SK-N-SH (cell line): ENCODE data around the gene GALNTL6. TPM values are rescaled to one million over a fixed set of nuclear protein-coding genes. Genes with fewer than 3 reads are reported as not detected.

Experiments
- CTCF ChIA-PET: fragments of 300-600, 350-600 bp; formaldehyde crosslinking; extraction: SDS; loops from one replicate; lab custom pipeline; 2021; lab: Yijun Ruan, JAX
- POLR2A ChIA-PET: fragments of 350-600 bp; sonication (Branson Sonifier 250); formaldehyde crosslinking; extraction: SDS; loops from one replicate; lab custom pipeline; 2020; ENCODE audit warnings: antibody characterized with exemption, inconsistent platforms; lab: Yijun Ruan, JAX
- DNase-seq: peaks from one replicate; pipeline ENCODE4 v3.0.0; 2012
- H2AFZ ChIP-seq: fragments of 200-600 bp; sonication (generic); 2 replicates; pipeline ENCODE4 v1.8.1; 2016; ENCODE audit warnings: antibody characterized with exemption, mild to moderate bottlenecking, low read depth
- H3F3A ChIP-seq: fragments of 200-600 bp; sonication (generic); replicated peaks from 2 replicates; pipeline ENCODE3; 2016; ENCODE audit warnings: antibody characterized with exemption, mild to moderate bottlenecking; ENCODE audit not compliant: insufficient read depth
- H3K27ac ChIP-seq, 2 experiments: fragments of 200-500 bp in 1 of 2; fragments of 200-600 bp in 1 of 2; sonication (Bioruptor generic) in 1 of 2; sonication (generic), shearing (Covaris generic) in 1 of 2; 2 replicates each; pipeline versions ENCODE4 v1.5.1 to v1.6.1; 2014 to 2016; ENCODE audit warnings: low read depth in 2 of 2, inconsistent platforms in 1 of 2, low read length in 1 of 2, mild to moderate bottlenecking in 1 of 2, mixed read lengths in 1 of 2
- H3K27me3 ChIP-seq: fragments of 200-600 bp; sonication (generic), shearing (Covaris generic); 2 replicates; pipeline ENCODE4 v1.6.1; 2016; ENCODE audit warnings: mixed run types; ENCODE audit not compliant: insufficient read depth
- H3K36me3 ChIP-seq, 2 experiments: fragments of 200-500 bp in 1 of 2; fragments of 200-600 bp in 1 of 2; sonication (Bioruptor generic) in 1 of 2; sonication (generic) in 1 of 2; replicated peaks in 1 of 2; 2 replicates each; pipeline versions ENCODE3 to v1.5.1; 2014 to 2016; ENCODE audit warnings: low read length in 1 of 2, mild to moderate bottlenecking in 1 of 2; ENCODE audit not compliant: insufficient read depth in 2 of 2, control insufficient read depth in 1 of 2
- H3K4me1 ChIP-seq, 2 experiments: fragments of 200-500 bp in 1 of 2; fragments of 200-600 bp in 1 of 2; sonication (Bioruptor generic) in 1 of 2; sonication (generic), shearing (Covaris generic) in 1 of 2; 2 replicates each; pipeline versions ENCODE4 v1.5.1 to v1.6.1; 2014 to 2016; ENCODE audit warnings: low read depth in 1 of 2, low read length in 1 of 2, mixed run types in 1 of 2; ENCODE audit not compliant: insufficient read depth in 2 of 2, control insufficient read depth in 1 of 2
- H3K4me2 ChIP-seq: fragments of 200-600 bp; sonication (generic), shearing (Covaris generic); 2 replicates; pipeline ENCODE4 v1.6.1; 2017; ENCODE audit warnings: mixed run types
- H3K4me3 ChIP-seq, 2 experiments: fragments of 200-500 bp in 1 of 2; fragments of 200-600 bp in 1 of 2; sonication (Bioruptor generic) in 1 of 2; sonication (generic), shearing (Covaris generic) in 1 of 2; 2 replicates each; pipeline versions ENCODE4 v1.5.1 to v1.8.1; 2014 to 2016; ENCODE audit warnings: low read depth in 2 of 2, inconsistent platforms in 1 of 2, low read length in 1 of 2, mild to moderate bottlenecking in 1 of 2, mixed read lengths in 1 of 2, moderate library complexity in 1 of 2
- H3K79me2 ChIP-seq: fragments of 200-600 bp; sonication (generic); 2 replicates; pipeline ENCODE4 v1.8.1; 2017; ENCODE audit warnings: mild to moderate bottlenecking; ENCODE audit not compliant: insufficient read depth
- H3K9ac ChIP-seq: fragments of 200-600 bp; sonication (generic); 2 replicates; pipeline ENCODE4 v1.6.1; 2017; ENCODE audit warnings: mixed run types
- H3K9me2 ChIP-seq: fragments of 200-600 bp; sonication (generic); 2 replicates; pipeline ENCODE4 v1.6.1; 2017; ENCODE audit warnings: mixed run types
- H3K9me3 ChIP-seq: fragments of 200-600 bp; sonication (generic); 2 replicates; pipeline ENCODE4 v1.6.1; 2017; ENCODE audit warnings: mixed run types, mild to moderate bottlenecking, moderate library complexity
- H4K20me1 ChIP-seq: fragments of 200-600 bp; sonication (generic); 2 replicates; pipeline ENCODE4 v1.6.1; 2017; ENCODE audit warnings: mild to moderate bottlenecking, mixed run types; ENCODE audit not compliant: insufficient read depth
- FOXJ3 ChIP-seq: sonication (generic); formaldehyde crosslinking; IDR thresholded peaks from 2 replicates; pipeline ENCODE4 v1.5.1; 2020; ENCODE audit warnings: mild to moderate bottlenecking, missing genetic modification reagents
- GABPA ChIP-seq: IDR thresholded peaks from 2 replicates; pipeline ENCODE4 v1.4.0; 2012; ENCODE audit warnings: low read depth, mild to moderate bottlenecking
- GATA2 ChIP-seq: sonication (generic); formaldehyde crosslinking; IDR thresholded peaks from 2 replicates; pipeline ENCODE4 v1.5.0; 2020; ENCODE audit warnings: mild to moderate bottlenecking, missing genetic modification reagents
- JUND ChIP-seq: IDR thresholded peaks from 2 replicates; pipeline ENCODE4 v1.4.0; 2012
- MEF2A ChIP-seq: IDR thresholded peaks from 2 replicates; pipeline ENCODE4 v1.4.0; 2012; ENCODE audit warnings: low read depth, borderline replicate concordance
- NFIC ChIP-seq: IDR thresholded peaks from 2 replicates; pipeline ENCODE4 v1.4.0; 2012; ENCODE audit warnings: borderline replicate concordance
- POLR2AphosphoS5 ChIP-seq: IDR thresholded peaks from 2 replicates; pipeline ENCODE4 v1.6.1; 2012; ENCODE audit warnings: low read depth, low read length
- RAD21 ChIP-seq: IDR thresholded peaks from 2 replicates; pipeline ENCODE4 v1.6.1; 2012; ENCODE audit warnings: mild to moderate bottlenecking, low read length
- RCOR1 ChIP-seq: fragments of 150-350 bp; IDR thresholded peaks from 2 replicates; pipeline ENCODE4 v1.6.1; 2017; ENCODE audit warnings: antibody characterized with exemption, low read length
- RXRA ChIP-seq: IDR thresholded peaks from 2 replicates; pipeline ENCODE4 v1.4.0; 2012; ENCODE audit warnings: low read depth, mild to moderate bottlenecking, borderline replicate concordance
- SMC3 ChIP-seq: IDR thresholded peaks from 2 replicates; pipeline ENCODE4 v1.6.1; 2012; ENCODE audit warnings: low read depth, low read length, improper control_type of control experiment
- TCF12 ChIP-seq: IDR thresholded peaks from 2 replicates; pipeline ENCODE4 v1.4.0; 2012
- TEAD4 ChIP-seq: IDR thresholded peaks from 2 replicates; pipeline ENCODE4 v1.4.0; 2012; ENCODE audit warnings: mild to moderate bottlenecking, borderline replicate concordance; ENCODE audit not compliant: insufficient read depth
- YY1 ChIP-seq: IDR thresholded peaks from 2 replicates; pipeline ENCODE4 v1.4.0; 2012; ENCODE audit warnings: low read depth, mild to moderate bottlenecking
- WGBS: methylation state at CpG from one replicate; pipeline ENCODE4 v1.1.6; 2017; ENCODE audit warnings: low lambda C conversion rate; 5-methylcytosine and 5-hydroxymethylcytosine counted together
- polyA plus RNA-seq, 3 experiments: library from polyadenylated mRNA; depleted of rRNA; stranded (reverse); fragments of >200 nt; gene quantifications; 2 replicates each; pipeline ENCODE4 v1.2.3, GENCODE V29; 2012
- TF ChIP-seq, protein P1 (sequence below): fragments of 200-600 bp; sonication (generic); IDR thresholded peaks from 2 replicates; pipeline ENCODE4 v1.6.1; 2017; ENCODE audit warnings: antibody characterized with exemption, mild to moderate bottlenecking, moderate library complexity
- TF ChIP-seq, protein P2 (sequence below): IDR thresholded peaks from 2 replicates; pipeline ENCODE4; 2012
- TF ChIP-seq, protein P3 (sequence below): fragments of 150-350 bp; IDR thresholded peaks from 2 replicates; pipeline ENCODE4 v1.6.1; 2016; ENCODE audit warnings: mild to moderate bottlenecking, low read depth, low read length
- TF ChIP-seq, protein P4 (sequence below): fragments of 150-350 bp; IDR thresholded peaks from 2 replicates; pipeline ENCODE4 v1.6.1; 2017; ENCODE audit warnings: antibody characterized with exemption, low read length, low read depth, borderline replicate concordance

Gene GALNTL6
- polyA plus RNA-seq, 1 of the 3 experiments (the other 2 are of a cell fraction), result 0.07 TPM

DNA sequence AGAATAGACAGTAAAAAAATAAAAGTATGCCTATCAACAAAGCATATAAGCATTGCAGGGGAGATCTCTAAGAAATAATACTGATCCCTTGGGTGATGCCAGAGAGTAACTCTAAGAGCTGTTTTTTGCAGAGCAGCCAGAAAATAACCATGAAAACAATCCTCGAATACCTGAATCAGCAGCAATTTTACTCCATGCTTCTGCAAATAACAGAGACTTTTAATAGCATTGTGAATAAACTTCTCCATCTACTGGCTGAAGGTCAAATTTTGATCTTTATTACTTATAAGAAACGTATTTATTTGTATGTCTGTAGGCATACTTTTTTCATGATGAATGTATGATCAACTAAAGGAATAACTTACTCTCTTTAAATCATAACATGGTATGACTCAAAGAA lies 334.5 kb downstream of the GALNTL6 start:
- Histone ChIP-seq H3K4me2 (no peak overlapping the region), H3K79me2 (no peaks in the 10 kb centered on the region), H3K9me2 (no peaks in the 10 kb centered on the region), H3K36me3 (no peaks in the 10 kb centered on the region), H3F3A (no peaks in the 10 kb centered on the region), H3K4me3 (no peak overlapping the region), H3K9ac (no peak overlapping the region), H3K9me3 (no peaks in the 10 kb centered on the region), H2AFZ (no peak overlapping the region), H4K20me1 (no peaks in the 10 kb centered on the region), H3K4me1 (peaks cover 2 to 14% of the 10 kb centered on the region in 2 experiments; a peak in 3 of 4 replicates), H3K27me3 (no peaks in the 10 kb centered on the region), H3K27ac (no peak overlapping the region; a peak in 1 of 4 replicates)
- peak; percentile 37; the same call in 1 of the 2 replicates for TF ChIP-seq RAD21
- TF ChIP-seq, protein P1, sequence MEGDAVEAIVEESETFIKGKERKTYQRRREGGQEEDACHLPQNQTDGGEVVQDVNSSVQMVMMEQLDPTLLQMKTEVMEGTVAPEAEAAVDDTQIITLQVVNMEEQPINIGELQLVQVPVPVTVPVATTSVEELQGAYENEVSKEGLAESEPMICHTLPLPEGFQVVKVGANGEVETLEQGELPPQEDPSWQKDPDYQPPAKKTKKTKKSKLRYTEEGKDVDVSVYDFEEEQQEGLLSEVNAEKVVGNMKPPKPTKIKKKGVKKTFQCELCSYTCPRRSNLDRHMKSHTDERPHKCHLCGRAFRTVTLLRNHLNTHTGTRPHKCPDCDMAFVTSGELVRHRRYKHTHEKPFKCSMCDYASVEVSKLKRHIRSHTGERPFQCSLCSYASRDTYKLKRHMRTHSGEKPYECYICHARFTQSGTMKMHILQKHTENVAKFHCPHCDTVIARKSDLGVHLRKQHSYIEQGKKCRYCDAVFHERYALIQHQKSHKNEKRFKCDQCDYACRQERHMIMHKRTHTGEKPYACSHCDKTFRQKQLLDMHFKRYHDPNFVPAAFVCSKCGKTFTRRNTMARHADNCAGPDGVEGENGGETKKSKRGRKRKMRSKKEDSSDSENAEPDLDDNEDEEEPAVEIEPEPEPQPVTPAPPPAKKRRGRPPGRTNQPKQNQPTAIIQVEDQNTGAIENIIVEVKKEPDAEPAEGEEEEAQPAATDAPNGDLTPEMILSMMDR, result peak; percentile 31; the same call in 1 of the 2 replicates
- no peak for TF ChIP-seq MEF2A
- ChIA-PET CTCF (interaction anchor here (1.1 kb wide), 1 partner anchor 135 kb away, joined by 3 read pairs; no protein-coding TSS in a partner anchor), POLR2A (no interaction called here)
- no peak for DNase-seq
- WGBS, result 26% methylated on average over 2 of the region's 2 CpGs

DNA sequence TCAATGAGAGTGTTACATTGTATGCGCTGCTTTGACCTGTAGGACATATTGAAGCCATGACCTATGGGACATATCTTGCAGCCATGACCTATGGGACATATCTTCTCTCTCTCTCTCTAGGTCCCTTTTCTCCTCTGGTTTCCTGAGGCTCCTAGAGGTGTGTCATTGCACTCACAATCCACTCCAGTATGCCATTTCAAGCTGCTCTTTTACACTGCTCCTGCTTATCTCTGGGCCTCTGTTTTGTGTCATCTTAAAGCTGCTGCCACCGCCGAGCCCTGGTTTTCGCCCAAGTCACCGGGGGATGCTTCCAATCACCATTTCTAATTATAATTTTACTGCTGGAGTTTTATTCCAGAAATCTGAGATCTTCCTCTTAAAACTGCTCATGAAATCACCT lies 336.1 kb downstream of the GALNTL6 start:
- Histone ChIP-seq H3K9me2 (no peaks in the 10 kb centered on the region), H3K9ac (no peak overlapping the region), H3K79me2 (no peaks in the 10 kb centered on the region), H3K4me3 (no peak overlapping the region), H3K4me1 (peaks cover 0 to 12% of the 10 kb centered on the region in 2 experiments; a peak in 2 of 4 replicates), H2AFZ (no peak overlapping the region), H3F3A (no peaks in the 10 kb centered on the region), H3K36me3 (no peaks in the 10 kb centered on the region), H3K4me2 (no peak overlapping the region), H3K27ac (no peak overlapping the region), H3K9me3 (no peaks in the 10 kb centered on the region), H4K20me1 (no peaks in the 10 kb centered on the region), H3K27me3 (no peaks in the 10 kb centered on the region)
- CTCF ChIA-PET, result interaction anchor here (1.0 to 1.5 kb wide), 4 partner anchors 9 to 53 kb away, joined by 3 to 5 read pairs (median 3); no protein-coding TSS in a partner anchor
- 65% methylated on average over 5 of the region's 5 CpGs for WGBS
- POLR2A ChIA-PET, result no interaction called here
- DNase-seq, result no peak
- TF ChIP-seq GATA2 (0 out of 2 replicates have a peak, but pooled peaks have one; percentile 28), JUND (no peak)

DNA sequence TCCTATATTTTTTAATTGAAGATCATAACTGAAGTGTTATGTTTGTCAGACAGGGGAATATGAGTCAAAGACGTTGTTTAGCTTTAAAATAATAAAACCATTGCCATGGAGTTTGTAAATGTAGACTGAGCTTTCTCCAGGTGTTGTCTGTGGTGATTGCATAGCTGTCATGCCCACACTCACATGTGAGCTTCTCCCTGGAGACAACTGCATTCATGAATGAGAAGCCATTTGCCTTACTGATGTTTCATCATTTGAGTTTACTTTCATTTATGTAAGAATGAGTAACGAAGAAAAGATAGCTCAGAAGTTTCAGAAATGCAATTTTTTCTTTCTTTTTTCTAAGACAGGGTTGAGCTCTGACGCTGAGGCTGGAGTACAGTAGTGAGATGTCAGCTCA lies 339.1 kb downstream of the GALNTL6 start:
- 51% methylated on average over 3 of the region's 3 CpGs for WGBS
- no peak overlapping the region for H2AFZ ChIP-seq

More for the DNA sequence above, 339.1 kb downstream of the GALNTL6 start:
- Histone ChIP-seq H3K79me2 (no peaks in the 10 kb centered on the region), H3K27me3 (no peaks in the 10 kb centered on the region), H3K4me3 (no peak overlapping the region), H3K4me2 (no peak overlapping the region), H3K9me3 (no peaks in the 10 kb centered on the region), H4K20me1 (no peaks in the 10 kb centered on the region)
- CTCF ChIA-PET, result interaction anchor here (0.6 to 1.6 kb wide), 2 partner anchors 49 to 850 kb away, joined by 3 to 4 read pairs; no protein-coding TSS in a partner anchor
- TF ChIP-seq POLR2AphosphoS5 (no peak), NFIC (no peak), TCF12 (no peak), RXRA (no peak), GATA2 (no peak), JUND (no peak), FOXJ3 (no peak), SMC3 (no peak), YY1 (no peak), TEAD4 (no peak), GABPA (no peak), MEF2A (no peak), RCOR1 (no peak)
- TF ChIP-seq, protein P2, sequence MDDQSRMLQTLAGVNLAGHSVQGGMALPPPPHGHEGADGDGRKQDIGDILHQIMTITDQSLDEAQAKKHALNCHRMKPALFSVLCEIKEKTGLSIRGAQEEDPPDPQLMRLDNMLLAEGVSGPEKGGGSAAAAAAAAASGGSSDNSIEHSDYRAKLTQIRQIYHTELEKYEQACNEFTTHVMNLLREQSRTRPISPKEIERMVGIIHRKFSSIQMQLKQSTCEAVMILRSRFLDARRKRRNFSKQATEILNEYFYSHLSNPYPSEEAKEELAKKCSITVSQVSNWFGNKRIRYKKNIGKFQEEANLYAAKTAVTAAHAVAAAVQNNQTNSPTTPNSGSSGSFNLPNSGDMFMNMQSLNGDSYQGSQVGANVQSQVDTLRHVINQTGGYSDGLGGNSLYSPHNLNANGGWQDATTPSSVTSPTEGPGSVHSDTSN, result no peak
- TF ChIP-seq, protein P3, sequence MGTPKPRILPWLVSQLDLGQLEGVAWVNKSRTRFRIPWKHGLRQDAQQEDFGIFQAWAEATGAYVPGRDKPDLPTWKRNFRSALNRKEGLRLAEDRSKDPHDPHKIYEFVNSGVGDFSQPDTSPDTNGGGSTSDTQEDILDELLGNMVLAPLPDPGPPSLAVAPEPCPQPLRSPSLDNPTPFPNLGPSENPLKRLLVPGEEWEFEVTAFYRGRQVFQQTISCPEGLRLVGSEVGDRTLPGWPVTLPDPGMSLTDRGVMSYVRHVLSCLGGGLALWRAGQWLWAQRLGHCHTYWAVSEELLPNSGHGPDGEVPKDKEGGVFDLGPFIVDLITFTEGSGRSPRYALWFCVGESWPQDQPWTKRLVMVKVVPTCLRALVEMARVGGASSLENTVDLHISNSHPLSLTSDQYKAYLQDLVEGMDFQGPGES, result no peak
- TF ChIP-seq, protein P4, sequence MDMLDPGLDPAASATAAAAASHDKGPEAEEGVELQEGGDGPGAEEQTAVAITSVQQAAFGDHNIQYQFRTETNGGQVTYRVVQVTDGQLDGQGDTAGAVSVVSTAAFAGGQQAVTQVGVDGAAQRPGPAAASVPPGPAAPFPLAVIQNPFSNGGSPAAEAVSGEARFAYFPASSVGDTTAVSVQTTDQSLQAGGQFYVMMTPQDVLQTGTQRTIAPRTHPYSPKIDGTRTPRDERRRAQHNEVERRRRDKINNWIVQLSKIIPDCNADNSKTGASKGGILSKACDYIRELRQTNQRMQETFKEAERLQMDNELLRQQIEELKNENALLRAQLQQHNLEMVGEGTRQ, result no peak
- TF ChIP-seq, all 33 proteins: peak for 0
- H3K4me1 ChIP-seq, result peaks cover 0 to 7% of the 10 kb centered on the region in 2 experiments; a peak in 2 of 4 replicates
- no peaks in the 10 kb centered on the region for H3F3A ChIP-seq
- POLR2A ChIA-PET, result no interaction called here
- H3K27ac ChIP-seq, result no peak overlapping the region
- no peaks in the 10 kb centered on the region for H3K36me3 ChIP-seq
- no peak overlapping the region for H3K9ac ChIP-seq
- no peak for DNase-seq
- H3K9me2 ChIP-seq, result no peaks in the 10 kb centered on the region
